A549 (cell line): ENCODE results near the gene SSBP3. TPM values are rescaled to one million over a fixed set of nuclear protein-coding genes. Genes with fewer than 3 reads are reported as not detected.

Experiments
- ATAC-seq, 2 experiments: fragments of 200-7000 bp in 1 of 2; fragments of >200 bp in 1 of 2; cut with Nextera tagmentation in 1 of 2; cut with Tn5 transposase in 1 of 2; 3 replicates each; pipeline versions ENCODE4 v1.8.0 to v1.9.1; 2018 to 2020; ENCODE audit warnings: mild to moderate bottlenecking in 1 of 2, moderate library complexity in 1 of 2
- CTCF ChIA-PET: fragments of 300-600 bp; sonication (Branson Sonifier 250); formaldehyde crosslinking; extraction: SDS; loops from one replicate; lab custom pipeline; 2021; ENCODE audit warnings: antibody characterized with exemption, inconsistent platforms; lab: Yijun Ruan, JAX
- POLR2A ChIA-PET: fragments of 350-600 bp; formaldehyde crosslinking; extraction: SDS; loops from one replicate; lab custom pipeline; 2021; ENCODE audit warnings: antibody characterized with exemption, inconsistent platforms; lab: Yijun Ruan, JAX
- DNase-seq, 2 experiments: peaks; one replicate each; pipeline versions ENCODE4 v3.0.0 to v3.0.0-alpha.2; 2011 to 2016; ENCODE audit warnings: low read depth in 1 of 2, low spot score in 1 of 2
- FAIRE-seq: peaks from 2 replicates; lab custom pipeline; 2011; peaks lifted over from hg19 to GRCh38; lab: Jason Lieb, UNC
- H3K27ac ChIP-seq, 2 experiments: fragments of >200 bp; sonication (Bioruptor Twin); formaldehyde crosslinking; 3 replicates each; pipeline ENCODE4 v1.5.1; 2016 to 2017
- H3K4me1 ChIP-seq: fragments of >200 bp; sonication (Bioruptor Twin); formaldehyde crosslinking; 3 replicates; pipeline ENCODE4 v1.6.1; 2016
- H3K4me2 ChIP-seq: fragments of >200 bp; sonication (Bioruptor Twin); formaldehyde crosslinking; 3 replicates; pipeline ENCODE4 v1.6.1; 2016
- H3K4me3 ChIP-seq: fragments of >200 bp; sonication (Bioruptor Twin); formaldehyde crosslinking; 3 replicates; pipeline ENCODE4 v1.5.1; 2016
- H3K9me3 ChIP-seq: fragments of >200 bp; sonication (Bioruptor Twin); formaldehyde crosslinking; 3 replicates; pipeline ENCODE4 v1.6.1; 2016
- CBX2 ChIP-seq: fragments of 200-600 bp; sonication (generic); IDR thresholded peaks from 2 replicates; pipeline ENCODE4 v1.6.1; 2016; ENCODE audit warnings: low read depth, mild to moderate bottlenecking, borderline replicate concordance
- CBX8 ChIP-seq: fragments of 200-600 bp; sonication (generic); IDR thresholded peaks from 2 replicates; pipeline ENCODE4 v1.6.1; 2016
- CHD2 ChIP-seq: fragments of 150-350 bp; IDR thresholded peaks from 2 replicates; pipeline ENCODE4 v1.6.1; 2014; ENCODE audit warnings: low read length; ENCODE audit not compliant: partially characterized antibody
- CHD4 ChIP-seq: fragments of 200-600 bp; sonication (generic); IDR thresholded peaks from 2 replicates; pipeline ENCODE4 v1.6.1; 2016; ENCODE audit warnings: antibody characterized with exemption, mild to moderate bottlenecking, borderline replicate concordance
- EHMT2 ChIP-seq: fragments of 200-600 bp; sonication (generic); IDR thresholded peaks from 2 replicates; pipeline ENCODE4 v1.6.1; 2016; ENCODE audit warnings: antibody characterized with exemption, low read depth, mild to moderate bottlenecking, moderate library complexity
- HEYL ChIP-seq: fragments of 250-450 bp; sonication (Bioruptor Pico); IDR thresholded peaks from 2 replicates; pipeline ENCODE4 v1.8.0; 2021; ENCODE audit warnings: mild to moderate bottlenecking, moderate library complexity
- HOXA7 ChIP-seq: fragments of 250-450 bp; sonication (Bioruptor Pico); IDR thresholded peaks from 2 replicates; pipeline ENCODE4 v1.5.0; 2020; ENCODE audit warnings: mild to moderate bottlenecking, moderate library complexity
- JUN ChIP-seq, 2 experiments: fragments of >200 bp; sonication (Bioruptor Twin); formaldehyde crosslinking; IDR thresholded peaks; 2 replicates in 1 of 2; 3 replicates in 1 of 2; pipeline ENCODE4 v1.6.1; 2016 to 2017
- KDM1A ChIP-seq: fragments of 200-600 bp; sonication (generic); IDR thresholded peaks from 2 replicates; pipeline ENCODE4 v1.6.1; 2016; ENCODE audit warnings: low read depth, mild to moderate bottlenecking
- MAFK ChIP-seq: fragments of 450-650 bp; IDR thresholded peaks from 2 replicates; pipeline ENCODE4 v1.6.1; 2014; ENCODE audit not compliant: partially characterized antibody
- NPAS2 ChIP-seq: fragments of 250-450 bp; sonication (Bioruptor Pico); IDR thresholded peaks from 2 replicates; pipeline ENCODE4 v1.8.0; 2022; ENCODE audit warnings: mild to moderate bottlenecking, moderate library complexity, borderline replicate concordance
- NR3C1 ChIP-seq: fragments of >200 bp; sonication (Bioruptor Twin); formaldehyde crosslinking; IDR thresholded peaks from 3 replicates; pipeline ENCODE4 v1.6.1; 2017
- POLR2A ChIP-seq: IDR thresholded peaks from 2 replicates; pipeline ENCODE4 v1.6.1; 2012; ENCODE audit warnings: mild to moderate bottlenecking, low read length
- POLR2AphosphoS2 ChIP-seq: conservative IDR thresholded peaks from 2 replicates; pipeline ENCODE4 v1.6.1; 2012; ENCODE audit warnings: low read length, improper control_type of control experiment, inconsistent platforms
- RFX5 ChIP-seq: fragments of 450-650 bp; IDR thresholded peaks from 2 replicates; pipeline ENCODE4 v1.7.1; 2014; ENCODE audit warnings: antibody characterized with exemption, mild to moderate bottlenecking, moderate library complexity
- SMC3 ChIP-seq: fragments of >200 bp; sonication (Bioruptor Twin); formaldehyde crosslinking; IDR thresholded peaks from 3 replicates; pipeline ENCODE4 v1.6.1; 2018; ENCODE audit warnings: inconsistent platforms
- TFCP2L1 ChIP-seq: fragments of 250-450 bp; sonication (Bioruptor Pico); IDR thresholded peaks from 2 replicates; pipeline ENCODE4 v1.5.0; 2021; ENCODE audit warnings: mild to moderate bottlenecking
- ZC3H11A ChIP-seq: fragments of 450-650 bp; IDR thresholded peaks from 2 replicates; pipeline ENCODE4 v1.6.1; 2014; ENCODE audit warnings: antibody characterized with exemption, mild to moderate bottlenecking
- ZSCAN20 ChIP-seq: fragments of 250-450 bp; sonication (Bioruptor Pico); IDR thresholded peaks from 2 replicates; pipeline ENCODE4 v1.8.0; 2022; ENCODE audit warnings: mild to moderate bottlenecking, moderate library complexity
- WGBS: methylation state at CpG from one replicate; pipeline ENCODE4 v1.1.6; 2017; ENCODE audit errors: missing lambda C conversion rate; 5-methylcytosine and 5-hydroxymethylcytosine counted together
- polyA plus RNA-seq, 4 experiments: library from polyadenylated mRNA; depleted of rRNA in 3 of 4; stranded (reverse); fragments of >200 nt; fragmentation: RNase III in 1 of 4; extraction: RNeasy Plus Mini Kit Qiagen cat#74134 plus additional on column Dnase treatment in 1 of 4; gene quantifications; 2 replicates in 3 of 4; 3 replicates in 1 of 4; pipeline ENCODE4 v1.2.3, GENCODE V29; 2011 to 2017
- TF ChIP-seq, protein P1 (sequence below): IDR thresholded peaks from 2 replicates; pipeline ENCODE4 v1.6.1; 2012; ENCODE audit warnings: low read depth, borderline replicate concordance
- TF ChIP-seq, protein P2 (sequence below): fragments of >200 bp; sonication (Bioruptor Twin); formaldehyde crosslinking; IDR thresholded peaks from 3 replicates; pipeline ENCODE4 v1.6.1; 2016
- TF ChIP-seq, protein P3 (sequence below): IDR thresholded peaks from 2 replicates; pipeline ENCODE4 v1.6.1; 2012
- TF ChIP-seq, protein P4 (sequence below): fragments of 250-450 bp; sonication (Bioruptor Pico); IDR thresholded peaks from 2 replicates; pipeline ENCODE4 v1.5.0; 2020; ENCODE audit warnings: low read depth, mild to moderate bottlenecking, moderate library complexity
- TF ChIP-seq, protein P5 (sequence below): IDR thresholded peaks from 2 replicates; pipeline ENCODE4 v1.6.1; 2012
- TF ChIP-seq, protein P6 (sequence below): fragments of 150-350 bp; IDR thresholded peaks from 2 replicates; pipeline ENCODE4 v1.6.1; 2014; ENCODE audit warnings: low read depth, mild to moderate bottlenecking, low read length

The SSBP3 gene
- polyA plus RNA-seq, 2 of the 4 experiments (the other 2 are of a cell fraction) = 7.2 to 9.1 TPM

DNA sequence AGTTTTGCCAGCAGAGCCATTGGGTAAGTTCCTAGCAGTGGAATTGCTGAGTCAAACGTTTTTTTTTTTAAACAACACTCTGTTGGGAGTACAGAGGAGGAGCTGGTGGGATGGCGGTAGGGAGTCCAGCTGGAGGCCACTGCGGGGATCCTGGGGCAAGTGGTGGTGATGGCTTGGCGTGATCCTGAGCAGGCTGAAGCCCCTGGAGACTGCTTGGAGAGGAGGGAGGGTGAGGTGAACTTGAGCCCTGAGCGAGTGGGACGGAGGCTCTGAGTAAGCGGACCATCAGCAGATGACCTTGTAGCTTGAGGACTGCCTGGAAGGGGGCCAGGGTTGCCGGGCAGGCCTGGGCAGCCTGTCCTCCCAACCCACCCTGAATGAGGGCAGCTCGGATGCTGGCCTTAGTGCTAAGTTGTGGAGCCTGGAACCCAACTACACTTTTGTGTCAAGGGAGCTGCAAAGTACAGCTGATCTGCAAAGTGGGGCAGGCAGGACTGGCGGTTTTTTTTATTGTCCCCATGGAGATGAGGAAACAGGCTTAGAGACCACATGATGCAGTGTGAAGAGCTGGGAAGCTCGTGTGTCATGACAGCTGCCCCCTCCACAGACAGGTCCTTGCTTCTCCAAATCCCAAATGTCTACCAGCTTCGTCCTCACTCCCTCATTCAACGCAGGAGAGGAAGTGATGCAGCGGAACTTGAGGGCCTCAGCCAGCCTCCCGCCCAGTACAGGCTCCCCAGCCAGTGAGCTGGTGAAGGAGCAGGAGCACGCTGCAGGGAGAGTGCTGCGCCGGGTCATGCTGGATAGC is 186.0 kb downstream of the SSBP3 start:
- Histone ChIP-seq H3K9me3 (no peaks in the 10 kb centered on the region), H3K4me2 (no peak overlapping the region), H3K4me3 (no peak overlapping the region), H3K4me1 (no peaks in the 10 kb centered on the region), H3K27ac (no peak overlapping the region)
- ChIA-PET CTCF (interaction anchor here (1.1 kb wide), 2 partner anchors 9 to 76 kb away, joined by 3 to 4 read pairs; no protein-coding TSS in a partner anchor), POLR2A (no interaction called here)
- TF ChIP-seq MAFK = peak; percentile 60
- TF ChIP-seq, protein P1, sequence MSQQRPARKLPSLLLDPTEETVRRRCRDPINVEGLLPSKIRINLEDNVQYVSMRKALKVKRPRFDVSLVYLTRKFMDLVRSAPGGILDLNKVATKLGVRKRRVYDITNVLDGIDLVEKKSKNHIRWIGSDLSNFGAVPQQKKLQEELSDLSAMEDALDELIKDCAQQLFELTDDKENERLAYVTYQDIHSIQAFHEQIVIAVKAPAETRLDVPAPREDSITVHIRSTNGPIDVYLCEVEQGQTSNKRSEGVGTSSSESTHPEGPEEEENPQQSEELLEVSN = no peak
- FAIRE-seq (no peak), DNase-seq (no peak), ATAC-seq (no peak)
- WGBS = 91% methylated on average over 18 of the region's 18 CpGs

DNA sequence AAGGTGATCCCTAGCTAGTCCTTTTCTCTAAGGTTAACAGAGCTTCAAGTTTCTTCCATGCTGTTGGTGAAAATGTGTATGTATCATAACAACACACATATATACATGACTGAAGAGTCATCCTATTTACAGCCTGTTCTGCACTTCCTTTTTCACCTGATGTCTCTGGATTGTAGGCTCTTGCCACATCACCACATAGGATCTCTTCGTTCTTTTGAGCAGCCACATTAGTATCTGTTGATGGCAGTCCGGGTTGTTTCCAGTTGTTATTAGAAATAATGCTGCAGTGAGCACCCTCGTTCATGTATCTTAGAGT is 186.5 kb downstream of the SSBP3 start:
- Histone ChIP-seq H3K4me2 (no peak overlapping the region), H3K4me3 (no peak overlapping the region), H3K27ac (no peak overlapping the region), H3K4me1 (no peaks in the 10 kb centered on the region), H3K9me3 (no peaks in the 10 kb centered on the region)
- POLR2A ChIA-PET = no interaction called here
- TF ChIP-seq HOXA7 (CRISPR knock-in tag) = no peak
- no peak for TF ChIP-seq ZSCAN20
- TF ChIP-seq RFX5 = no peak
- TF ChIP-seq, protein P2, sequence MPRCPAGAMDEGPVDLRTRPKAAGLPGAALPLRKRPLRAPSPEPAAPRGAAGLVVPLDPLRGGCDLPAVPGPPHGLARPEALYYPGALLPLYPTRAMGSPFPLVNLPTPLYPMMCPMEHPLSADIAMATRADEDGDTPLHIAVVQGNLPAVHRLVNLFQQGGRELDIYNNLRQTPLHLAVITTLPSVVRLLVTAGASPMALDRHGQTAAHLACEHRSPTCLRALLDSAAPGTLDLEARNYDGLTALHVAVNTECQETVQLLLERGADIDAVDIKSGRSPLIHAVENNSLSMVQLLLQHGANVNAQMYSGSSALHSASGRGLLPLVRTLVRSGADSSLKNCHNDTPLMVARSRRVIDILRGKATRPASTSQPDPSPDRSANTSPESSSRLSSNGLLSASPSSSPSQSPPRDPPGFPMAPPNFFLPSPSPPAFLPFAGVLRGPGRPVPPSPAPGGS = no peak
- TF ChIP-seq HEYL (CRISPR knock-in tag) = no peak
- TF ChIP-seq ZC3H11A = no peak
- no peak for TF ChIP-seq EHMT2
- TF ChIP-seq NR3C1 = no peak
- TF ChIP-seq, protein P3, sequence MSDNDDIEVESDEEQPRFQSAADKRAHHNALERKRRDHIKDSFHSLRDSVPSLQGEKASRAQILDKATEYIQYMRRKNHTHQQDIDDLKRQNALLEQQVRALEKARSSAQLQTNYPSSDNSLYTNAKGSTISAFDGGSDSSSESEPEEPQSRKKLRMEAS = no peak
- no peak for TF ChIP-seq POLR2AphosphoS2
- no peak for TF ChIP-seq POLR2A
- no peak for TF ChIP-seq CBX8
- no peak for TF ChIP-seq KDM1A
- no peak for TF ChIP-seq TFCP2L1 (CRISPR knock-in tag)
- TF ChIP-seq JUN (IDR thresholded peaks at IDR 0.05) = no peak
- ATAC-seq = no peak
- no peak for DNase-seq
- no peak for FAIRE-seq
- CTCF ChIA-PET = interaction anchor here (1.1 kb wide), 1 partner anchor 75 kb away, joined by 3 read pairs; no protein-coding TSS in a partner anchor
- WGBS = 91% methylated on average over 3 of the region's 3 CpGs

DNA sequence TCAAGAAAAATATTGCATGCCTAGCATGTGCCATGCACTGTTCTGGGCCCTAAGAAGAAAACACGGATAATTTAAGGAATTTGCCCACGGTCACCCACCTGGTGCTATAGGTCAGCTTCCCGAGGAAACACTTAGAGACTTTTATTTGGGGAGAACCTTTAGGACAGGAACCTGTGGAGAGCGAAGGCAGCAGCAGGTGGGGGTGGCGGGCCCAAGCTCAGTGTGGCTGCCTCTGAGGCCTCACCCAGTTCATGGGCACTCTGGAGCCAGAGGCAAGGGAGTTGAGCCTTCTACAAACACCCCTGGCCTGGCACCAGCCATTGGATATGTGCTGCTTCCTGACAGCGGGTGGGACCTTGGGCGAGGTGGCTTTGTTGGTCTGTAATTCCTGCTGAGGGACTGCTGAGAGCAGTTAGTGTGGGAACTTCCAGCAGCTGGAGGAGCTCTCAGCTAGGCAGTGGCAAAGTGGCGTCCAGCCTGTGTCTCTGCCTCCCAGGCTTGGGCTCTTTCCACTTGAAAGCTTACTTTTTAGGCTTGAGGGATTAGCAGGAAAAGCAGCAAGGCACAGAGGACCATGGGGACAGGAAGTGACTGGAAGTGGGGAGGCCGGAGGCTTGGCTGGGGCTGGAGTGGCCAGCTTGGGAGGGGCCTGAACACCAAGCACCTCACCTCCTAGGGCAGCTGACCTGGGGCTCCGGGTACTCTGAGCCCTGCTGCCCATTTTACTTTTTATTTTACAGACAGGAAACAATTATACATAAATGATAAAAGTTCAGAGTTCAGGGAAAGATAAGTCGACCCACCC is 187.1 kb downstream of the SSBP3 start:
- Histone ChIP-seq H3K4me2 (no peak overlapping the region), H3K4me1 (no peaks in the 10 kb centered on the region), H3K9me3 (no peaks in the 10 kb centered on the region), H3K4me3 (no peak overlapping the region), H3K27ac (no peak overlapping the region)
- CTCF ChIA-PET = interaction anchor here (1.1 kb wide), 1 partner anchor 75 kb away, joined by 3 read pairs; no protein-coding TSS in a partner anchor
- POLR2A ChIA-PET = no interaction called here
- 89% methylated on average over 11 of the region's 11 CpGs for WGBS
- ATAC-seq (no peak), DNase-seq (no peak), FAIRE-seq (no peak)
- TF ChIP-seq, protein P4, sequence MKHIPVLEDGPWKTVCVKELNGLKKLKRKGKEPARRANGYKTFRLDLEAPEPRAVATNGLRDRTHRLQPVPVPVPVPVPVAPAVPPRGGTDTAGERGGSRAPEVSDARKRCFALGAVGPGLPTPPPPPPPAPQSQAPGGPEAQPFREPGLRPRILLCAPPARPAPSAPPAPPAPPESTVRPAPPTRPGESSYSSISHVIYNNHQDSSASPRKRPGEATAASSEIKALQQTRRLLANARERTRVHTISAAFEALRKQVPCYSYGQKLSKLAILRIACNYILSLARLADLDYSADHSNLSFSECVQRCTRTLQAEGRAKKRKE (CRISPR knock-in tag) = no peak
- TF ChIP-seq SMC3 = no peak
- TF ChIP-seq NPAS2 = no peak
- TF ChIP-seq EHMT2 = no peak
- no peak for TF ChIP-seq RFX5
- no peak for TF ChIP-seq CBX2
- TF ChIP-seq, protein P5, sequence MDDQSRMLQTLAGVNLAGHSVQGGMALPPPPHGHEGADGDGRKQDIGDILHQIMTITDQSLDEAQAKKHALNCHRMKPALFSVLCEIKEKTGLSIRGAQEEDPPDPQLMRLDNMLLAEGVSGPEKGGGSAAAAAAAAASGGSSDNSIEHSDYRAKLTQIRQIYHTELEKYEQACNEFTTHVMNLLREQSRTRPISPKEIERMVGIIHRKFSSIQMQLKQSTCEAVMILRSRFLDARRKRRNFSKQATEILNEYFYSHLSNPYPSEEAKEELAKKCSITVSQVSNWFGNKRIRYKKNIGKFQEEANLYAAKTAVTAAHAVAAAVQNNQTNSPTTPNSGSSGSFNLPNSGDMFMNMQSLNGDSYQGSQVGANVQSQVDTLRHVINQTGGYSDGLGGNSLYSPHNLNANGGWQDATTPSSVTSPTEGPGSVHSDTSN = no peak
- TF ChIP-seq POLR2A = no peak
- TF ChIP-seq, protein P6, sequence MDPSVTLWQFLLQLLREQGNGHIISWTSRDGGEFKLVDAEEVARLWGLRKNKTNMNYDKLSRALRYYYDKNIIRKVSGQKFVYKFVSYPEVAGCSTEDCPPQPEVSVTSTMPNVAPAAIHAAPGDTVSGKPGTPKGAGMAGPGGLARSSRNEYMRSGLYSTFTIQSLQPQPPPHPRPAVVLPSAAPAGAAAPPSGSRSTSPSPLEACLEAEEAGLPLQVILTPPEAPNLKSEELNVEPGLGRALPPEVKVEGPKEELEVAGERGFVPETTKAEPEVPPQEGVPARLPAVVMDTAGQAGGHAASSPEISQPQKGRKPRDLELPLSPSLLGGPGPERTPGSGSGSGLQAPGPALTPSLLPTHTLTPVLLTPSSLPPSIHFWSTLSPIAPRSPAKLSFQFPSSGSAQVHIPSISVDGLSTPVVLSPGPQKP = no peak
- TF ChIP-seq ZC3H11A = no peak
- no peak for TF ChIP-seq CHD4
- TF ChIP-seq CHD2 = no peak
